GM12872 (cell line): ENCODE data around the gene CC2D1A.

ENCODE experiments used
- TF ChIP-seq, protein P1 (sequence below): IDR thresholded peaks from 3 replicates; pipeline ENCODE4 v1.5.1; 2011; ENCODE audit warnings: low read depth, mild to moderate bottlenecking, low read length, moderate library complexity; ENCODE audit not compliant: insufficient read depth

The CC2D1A gene

DNA sequence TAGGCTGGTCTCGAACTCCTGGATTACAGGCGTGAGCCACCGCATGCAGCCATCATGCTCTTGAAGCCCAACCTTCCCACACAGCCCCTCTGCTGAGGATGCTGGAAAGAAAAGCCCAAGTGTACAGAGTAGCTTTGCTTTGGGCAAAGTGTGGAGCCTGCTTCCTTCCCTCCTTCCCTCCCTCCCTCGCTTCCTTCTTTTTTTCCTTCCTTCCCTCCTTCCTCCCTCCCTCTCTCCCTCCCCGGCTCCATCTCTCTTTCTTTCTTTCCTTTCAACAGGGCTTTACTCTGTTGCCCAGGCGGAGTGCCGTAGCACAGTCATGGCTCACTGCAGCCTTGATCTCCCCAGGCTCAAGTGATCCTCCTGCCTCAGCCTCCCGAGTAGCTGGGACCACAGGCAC, 2.7 kb downstream of the CC2D1A start:
- TF ChIP-seq, protein P1, sequence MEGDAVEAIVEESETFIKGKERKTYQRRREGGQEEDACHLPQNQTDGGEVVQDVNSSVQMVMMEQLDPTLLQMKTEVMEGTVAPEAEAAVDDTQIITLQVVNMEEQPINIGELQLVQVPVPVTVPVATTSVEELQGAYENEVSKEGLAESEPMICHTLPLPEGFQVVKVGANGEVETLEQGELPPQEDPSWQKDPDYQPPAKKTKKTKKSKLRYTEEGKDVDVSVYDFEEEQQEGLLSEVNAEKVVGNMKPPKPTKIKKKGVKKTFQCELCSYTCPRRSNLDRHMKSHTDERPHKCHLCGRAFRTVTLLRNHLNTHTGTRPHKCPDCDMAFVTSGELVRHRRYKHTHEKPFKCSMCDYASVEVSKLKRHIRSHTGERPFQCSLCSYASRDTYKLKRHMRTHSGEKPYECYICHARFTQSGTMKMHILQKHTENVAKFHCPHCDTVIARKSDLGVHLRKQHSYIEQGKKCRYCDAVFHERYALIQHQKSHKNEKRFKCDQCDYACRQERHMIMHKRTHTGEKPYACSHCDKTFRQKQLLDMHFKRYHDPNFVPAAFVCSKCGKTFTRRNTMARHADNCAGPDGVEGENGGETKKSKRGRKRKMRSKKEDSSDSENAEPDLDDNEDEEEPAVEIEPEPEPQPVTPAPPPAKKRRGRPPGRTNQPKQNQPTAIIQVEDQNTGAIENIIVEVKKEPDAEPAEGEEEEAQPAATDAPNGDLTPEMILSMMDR, result no peak

DNA sequence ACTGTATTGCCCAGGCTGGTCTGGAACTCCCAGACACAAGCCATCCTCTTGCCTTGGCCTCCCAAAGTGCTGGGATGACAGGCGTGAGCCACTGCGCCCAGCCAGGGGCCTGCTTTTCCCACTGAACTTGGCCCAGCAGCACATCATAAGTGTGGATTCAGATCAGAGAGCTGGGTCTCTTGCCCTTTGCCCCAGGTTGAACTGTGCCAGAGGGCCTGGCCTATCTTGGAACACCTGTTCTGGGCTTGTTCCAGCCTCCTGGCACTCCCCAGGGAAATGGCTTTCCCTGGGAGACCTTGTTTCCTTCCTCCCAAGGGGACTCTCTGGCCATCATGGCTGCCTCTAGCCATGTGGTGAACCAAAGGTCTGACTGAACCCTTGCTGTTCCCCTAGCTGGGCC, 3.4 kb downstream of the CC2D1A start:
- TF ChIP-seq, protein P1, result no peak

DNA sequence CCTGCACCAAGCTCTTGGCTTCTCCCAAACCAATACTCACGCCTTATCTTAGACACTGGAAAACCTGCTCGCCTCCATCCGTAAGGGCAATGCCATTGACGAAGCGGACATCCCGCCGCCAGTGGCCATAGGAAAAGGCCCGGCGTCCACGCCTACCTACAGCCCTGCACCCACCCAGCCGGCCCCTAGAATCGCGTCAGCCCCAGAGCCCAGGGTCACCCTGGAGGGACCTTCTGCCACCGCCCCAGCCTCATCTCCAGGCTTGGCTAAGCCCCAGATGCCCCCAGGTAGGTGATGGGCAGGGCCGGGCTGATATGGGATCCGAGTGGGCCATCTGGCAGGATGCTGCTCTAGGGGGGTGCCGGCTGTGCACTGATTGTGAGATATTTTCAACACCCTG, 7.4 kb downstream of the CC2D1A start:
- TF ChIP-seq, protein P1, result no peak

DNA sequence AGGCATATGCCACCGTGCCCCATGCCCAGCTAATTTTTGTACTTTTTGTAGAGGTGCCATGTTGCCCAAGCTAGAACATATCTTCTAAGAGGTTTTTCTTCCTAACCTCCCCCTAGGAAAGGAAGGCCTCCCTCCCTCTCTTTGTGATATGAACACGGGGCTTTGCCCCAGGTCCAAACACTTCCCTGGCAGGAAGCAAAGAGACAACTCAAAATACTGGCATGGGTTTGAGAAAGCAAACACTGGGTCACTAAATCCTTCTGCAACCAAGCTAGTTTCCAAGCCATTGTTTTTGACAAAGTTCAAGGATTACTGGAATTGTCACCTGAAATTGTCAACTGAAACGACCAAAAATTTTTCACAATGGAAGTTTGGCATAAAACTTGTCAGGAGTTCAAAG, 8.8 kb downstream of the CC2D1A start:
- TF ChIP-seq, protein P1, result no peak

DNA sequence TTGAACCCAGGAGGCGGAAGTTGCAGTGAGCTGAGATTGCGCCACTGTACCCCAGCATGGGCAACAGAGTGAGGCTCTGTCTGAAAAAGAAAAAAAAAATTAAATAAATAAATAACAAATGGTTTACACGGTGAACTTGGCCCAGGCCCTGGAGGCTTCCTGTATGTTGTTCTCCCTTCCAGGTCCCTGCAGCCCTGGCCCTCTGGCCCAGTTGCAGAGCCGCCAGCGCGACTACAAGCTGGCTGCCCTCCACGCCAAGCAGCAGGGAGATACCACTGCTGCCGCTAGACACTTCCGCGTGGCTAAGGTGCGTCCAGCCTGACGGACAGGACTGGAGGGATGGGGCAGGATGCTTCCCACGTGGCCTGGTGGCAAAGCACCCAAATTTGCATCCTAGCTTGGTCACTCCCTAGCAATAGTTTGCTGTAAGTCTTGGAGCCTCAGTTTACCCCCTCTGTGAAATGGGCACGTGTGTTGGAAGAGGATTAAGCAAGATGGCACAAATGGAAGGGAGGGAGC, 11.9 kb downstream of the CC2D1A start:
- TF ChIP-seq, protein P1, result no peak

DNA sequence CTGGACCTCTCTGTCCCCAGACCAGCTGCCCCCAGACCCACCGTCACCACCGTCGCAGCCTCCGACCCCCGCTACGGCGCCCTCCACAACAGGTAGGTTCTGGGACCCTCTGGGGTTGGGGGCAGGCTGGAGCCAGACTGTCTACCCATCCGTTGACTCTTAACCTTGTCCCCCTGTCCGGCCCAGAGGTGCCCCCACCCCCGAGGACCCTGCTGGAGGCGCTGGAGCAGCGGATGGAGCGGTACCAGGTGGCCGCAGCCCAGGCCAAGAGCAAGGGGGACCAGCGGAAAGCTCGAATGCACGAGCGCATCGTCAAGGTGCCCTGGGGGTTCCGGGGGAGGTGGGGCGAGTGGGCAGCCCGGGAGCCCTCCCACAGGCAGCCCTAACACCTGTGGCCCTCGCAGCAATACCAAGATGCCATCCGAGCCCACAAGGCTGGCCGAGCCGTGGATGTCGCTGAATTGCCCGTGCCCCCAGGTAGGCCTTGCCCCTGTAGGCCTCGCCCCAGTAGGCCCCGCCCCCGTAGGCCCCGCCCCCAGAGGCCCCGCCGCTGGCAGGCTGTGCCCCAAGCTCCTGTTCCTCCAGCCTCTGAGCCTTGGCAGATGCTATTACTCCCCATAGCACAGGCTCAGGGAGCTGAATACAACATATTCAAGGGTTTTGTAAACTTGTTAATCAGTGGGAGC, 12.9 kb downstream of the CC2D1A start:
- TF ChIP-seq, protein P1, result no peak

DNA sequence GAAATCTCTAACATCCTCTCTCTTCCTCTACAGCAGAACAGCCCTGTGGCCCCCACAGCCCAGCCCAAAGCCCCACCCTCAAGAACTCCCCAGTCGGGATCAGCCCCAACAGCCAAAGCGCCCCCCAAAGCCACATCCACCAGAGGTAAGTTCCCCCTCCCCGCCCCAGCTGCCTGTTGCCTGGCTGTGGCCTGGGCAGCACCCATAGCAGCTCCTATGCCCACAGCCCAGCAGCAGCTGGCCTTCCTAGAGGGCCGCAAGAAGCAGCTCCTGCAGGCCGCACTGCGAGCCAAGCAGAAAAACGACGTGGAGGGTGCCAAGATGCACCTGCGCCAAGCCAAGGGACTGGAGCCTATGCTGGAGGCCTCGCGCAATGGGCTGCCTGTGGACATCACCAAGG, 14.5 kb downstream of the CC2D1A start:
- TF ChIP-seq, protein P1, result no peak
